ENCODE measurements around the gene ASTN2.
A peak's percentile ranks its signal among the peaks of the same experiment; 100 is the strongest.
"Not testable (repeated sequence)": the region's sequence is repeated elsewhere in the genome, so short reads cannot be mapped to it uniquely, and the experiment has no call there.

Gene ASTN2

DNA sequence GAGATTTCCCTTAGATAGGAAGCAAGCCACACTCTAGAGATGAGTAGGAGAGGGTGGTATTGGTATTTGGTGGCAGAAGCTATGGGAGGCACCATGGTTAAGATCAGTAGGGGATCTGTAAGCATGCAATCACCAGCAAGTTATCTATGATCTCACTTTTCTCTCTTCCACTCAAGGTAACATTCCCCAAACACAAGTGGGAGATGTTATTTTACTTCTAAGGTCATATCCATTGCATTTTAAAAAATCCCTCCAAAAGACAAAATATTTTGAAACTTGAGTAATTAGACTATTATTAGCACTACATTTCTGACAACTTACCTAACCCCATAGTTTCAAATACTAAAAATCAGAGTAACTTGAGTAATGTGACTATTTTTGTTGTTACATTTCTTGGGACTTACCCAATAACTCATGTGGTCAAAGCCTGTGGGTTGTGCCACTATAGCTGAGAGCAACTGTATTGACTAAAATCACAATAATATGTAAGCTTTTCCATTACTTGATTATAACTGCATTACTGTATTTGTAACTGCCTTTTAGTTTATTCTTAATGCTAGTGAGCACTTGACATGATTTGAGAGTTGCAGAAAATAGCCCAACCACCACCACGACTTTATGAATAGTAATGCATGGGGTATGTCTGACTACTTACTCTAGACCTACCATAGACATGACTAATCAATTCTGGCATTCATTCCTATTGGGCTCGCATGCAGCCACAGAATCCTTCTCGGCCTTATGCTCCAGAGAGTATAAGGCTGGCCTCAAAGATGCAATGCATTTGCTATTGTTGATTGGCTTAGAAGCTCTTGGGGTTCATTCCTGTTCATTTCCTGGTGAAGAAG is 463.0 kb downstream of the ASTN2 start:
- DNase-seq (ENCODE audit: low spot score), result peak; percentile 87

DNA sequence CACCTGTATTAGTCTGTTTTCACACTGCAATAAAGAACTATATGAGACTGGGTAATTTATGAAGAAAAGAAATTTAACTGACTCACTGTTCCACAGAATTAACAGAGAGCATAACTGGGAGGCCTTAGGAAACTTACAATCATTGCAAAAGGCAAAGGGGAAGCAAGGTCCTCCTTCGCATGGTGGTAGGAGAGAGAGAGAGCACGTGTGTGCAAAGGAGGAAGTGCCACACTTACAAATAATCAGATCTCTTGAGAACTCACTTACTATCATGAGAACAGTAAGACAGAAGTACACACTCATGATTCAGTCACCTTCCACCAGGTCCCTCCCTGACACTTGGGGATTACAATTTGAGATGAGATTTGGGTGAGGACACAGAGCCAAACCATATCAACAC is 469.0 kb downstream of the ASTN2 start:
- DNase-seq (ENCODE audit: low spot score), result no peak

DNA sequence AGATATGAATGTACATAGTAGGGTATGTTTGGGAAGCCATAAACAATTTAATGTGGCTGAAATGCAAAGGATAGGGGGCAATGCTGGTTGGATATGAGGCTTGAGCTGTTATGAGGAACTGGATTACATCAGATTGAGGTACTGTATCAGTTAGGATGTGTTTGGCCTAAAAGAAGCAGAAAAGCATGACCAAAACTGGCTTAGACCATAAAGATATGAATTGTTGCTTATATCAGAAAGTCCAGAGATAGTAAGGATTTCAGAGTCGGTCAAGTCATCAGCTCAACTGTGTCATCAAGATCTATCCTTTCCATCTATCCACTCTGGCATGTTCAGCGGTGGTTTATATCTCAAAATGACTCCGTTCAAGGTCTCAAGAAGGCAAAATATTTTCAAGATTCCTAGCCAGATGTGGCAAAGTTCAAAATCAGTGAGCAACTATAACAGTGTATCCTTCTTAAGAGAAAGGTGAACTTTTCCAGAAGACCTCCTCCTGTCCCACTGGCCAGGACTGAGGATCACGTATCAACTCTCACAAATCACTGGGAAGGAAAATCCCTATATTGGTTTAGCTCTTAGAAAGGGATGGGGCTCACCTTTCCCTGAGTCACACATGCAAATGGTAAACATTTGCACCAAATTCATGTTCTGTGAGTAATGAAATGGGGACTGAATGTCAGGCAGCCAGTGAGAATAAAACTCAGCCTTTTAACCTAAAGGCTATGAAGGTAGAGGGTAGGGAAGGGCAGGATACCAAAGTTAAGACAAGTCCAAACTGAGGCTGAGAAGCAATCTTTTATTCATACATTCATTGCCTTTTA is 469.9 kb downstream of the ASTN2 start:
- no peak for DNase-seq (ENCODE audit: low spot score)

DNA sequence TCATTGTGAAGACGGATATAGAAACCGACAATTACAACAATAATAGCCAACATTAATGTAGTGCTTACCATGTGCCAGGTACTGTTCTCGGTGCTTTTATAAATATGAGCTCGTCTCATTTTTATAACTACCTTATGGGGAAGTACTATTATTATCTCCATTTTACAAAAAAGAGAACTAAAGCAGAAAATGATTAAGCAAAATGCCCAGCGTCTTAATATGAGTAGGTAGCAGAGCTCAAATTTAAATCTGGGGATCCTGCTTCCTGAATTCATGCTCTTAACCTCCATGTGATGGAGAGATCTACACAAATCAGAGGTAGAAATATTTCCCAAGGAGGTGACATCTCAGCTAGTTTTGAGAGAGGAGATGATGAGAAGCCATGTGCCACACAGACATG is 470.9 kb downstream of the ASTN2 start:
- no peak for DNase-seq (ENCODE audit: low spot score)

DNA sequence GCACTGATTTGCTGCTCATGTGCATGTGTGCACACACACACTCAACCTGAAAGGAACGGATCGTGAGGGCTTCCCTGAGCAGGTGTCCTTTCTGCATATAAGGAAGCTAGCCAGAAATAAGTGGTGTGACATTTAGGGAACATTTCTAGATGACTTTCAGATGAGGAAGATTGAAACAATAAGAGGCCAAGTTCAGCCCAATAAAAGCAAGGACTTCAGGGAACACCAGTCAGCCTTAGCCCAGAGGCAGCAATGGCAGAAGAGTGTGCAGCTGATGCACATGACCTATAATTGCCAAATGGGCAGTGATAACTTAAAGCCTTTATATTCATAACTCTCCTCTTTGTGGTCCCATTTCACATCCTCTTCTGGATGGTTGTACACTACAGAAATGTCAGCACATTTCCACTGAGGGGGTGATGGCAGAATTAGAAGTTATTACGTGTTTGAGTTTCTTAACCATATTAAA is 472.2 kb downstream of the ASTN2 start:
- no peak for DNase-seq (ENCODE audit: low spot score)

DNA sequence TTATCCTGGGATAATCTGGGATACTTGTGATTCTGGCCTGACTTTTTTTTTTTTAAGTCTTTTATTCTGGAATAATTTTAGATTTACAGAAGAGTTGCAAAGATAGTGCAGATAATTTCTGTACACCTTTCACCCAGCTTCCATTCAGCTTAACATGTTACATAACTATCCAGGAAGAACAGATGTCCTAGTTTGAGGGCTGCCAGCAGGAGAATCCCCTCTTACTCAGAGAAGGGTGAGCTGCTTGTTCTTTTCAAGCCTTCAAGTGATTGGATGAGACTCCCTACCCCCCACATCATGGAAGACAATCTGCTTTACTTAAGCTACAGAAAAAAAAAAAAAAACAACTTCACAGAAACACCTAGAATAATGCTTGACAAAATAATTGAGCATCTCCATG is 473.6 kb downstream of the ASTN2 start:
- no peak for DNase-seq (ENCODE audit: low spot score)

DNA sequence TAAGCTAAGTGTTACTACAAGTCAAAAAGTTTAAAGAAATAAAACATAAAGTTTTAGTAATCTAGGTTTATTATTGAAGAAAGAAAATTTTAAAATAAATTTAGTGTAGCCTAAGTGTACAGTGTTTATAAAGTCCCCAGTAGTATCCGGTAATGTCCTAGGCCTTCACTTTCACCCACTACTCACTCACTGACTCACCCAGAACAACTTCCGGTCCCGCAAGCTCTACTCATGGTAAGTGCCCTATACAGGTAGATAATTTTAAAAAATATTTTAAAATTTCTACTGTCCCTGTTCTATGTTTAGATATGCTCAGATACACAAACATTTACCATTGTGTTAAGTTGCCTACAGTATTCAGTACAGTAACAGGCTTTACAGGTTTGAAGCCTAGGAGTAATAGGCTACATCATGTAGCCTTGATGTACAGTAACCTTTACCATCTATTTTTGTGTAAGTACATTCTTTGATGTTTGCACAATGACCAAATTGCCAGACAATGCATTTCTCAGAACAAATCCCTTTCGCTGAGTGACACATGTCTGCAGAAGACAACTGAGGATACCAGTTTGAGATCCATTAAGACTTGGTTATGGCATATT is 474.1 kb downstream of the ASTN2 start:
- DNase-seq (ENCODE audit: low spot score), result no peak

DNA sequence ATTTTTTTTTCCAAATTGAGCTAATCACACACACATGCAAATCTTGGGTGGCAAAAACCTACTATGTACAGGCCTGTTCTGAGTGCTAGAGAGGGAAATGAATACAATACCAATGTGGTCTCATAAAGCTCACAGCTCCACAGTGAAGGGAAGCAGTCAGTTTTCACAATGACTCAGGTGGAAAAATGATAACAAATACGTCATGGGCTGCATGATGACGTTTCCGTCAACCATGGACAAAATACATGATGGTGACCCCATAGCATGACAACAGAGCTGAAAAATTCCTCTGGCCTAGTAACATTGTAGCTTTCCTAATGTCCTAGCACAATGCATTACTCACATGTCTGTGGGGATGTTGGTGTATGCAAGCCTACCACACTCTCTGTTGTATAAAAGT is 475.2 kb downstream of the ASTN2 start:
- peak; percentile 14 for DNase-seq (ENCODE audit: low spot score)

DNA sequence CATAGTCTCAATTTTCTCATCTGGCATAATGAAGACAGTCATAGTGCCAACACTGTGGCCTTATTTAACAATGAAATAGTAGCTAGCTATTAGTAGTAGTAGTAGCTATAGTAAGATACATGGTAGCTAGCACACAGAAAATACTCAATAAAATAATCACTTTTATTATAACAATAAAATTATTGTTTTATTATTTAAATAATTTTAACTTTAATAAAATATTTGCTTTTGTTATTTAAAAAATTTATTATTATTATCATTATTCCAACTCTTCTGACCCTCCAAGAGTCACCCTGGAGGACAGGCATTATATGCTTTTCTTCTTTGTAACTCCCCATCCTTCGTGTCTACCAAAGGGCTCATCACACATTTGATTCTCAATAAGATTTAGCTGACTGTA is 475.7 kb downstream of the ASTN2 start:
- DNase-seq (ENCODE audit: low spot score), result no peak

DNA sequence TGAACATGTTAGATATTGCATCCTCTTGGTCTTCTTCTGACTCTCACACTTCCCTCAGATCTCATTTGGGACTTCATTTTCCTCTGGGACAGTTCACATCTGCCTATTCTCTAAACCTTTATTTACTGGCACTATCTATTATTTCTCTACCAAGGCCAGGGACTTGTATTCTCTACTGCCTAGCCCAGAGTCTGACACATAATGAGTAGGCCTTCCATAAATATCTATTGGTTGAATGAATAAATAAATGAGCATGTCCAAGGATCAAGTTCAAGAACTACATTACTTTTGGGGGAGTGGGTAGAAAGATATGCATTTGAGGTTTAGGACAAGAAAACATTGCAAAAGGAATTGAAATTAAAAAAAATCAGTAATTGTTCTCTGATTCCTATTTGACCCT is 477.5 kb downstream of the ASTN2 start:
- DNase-seq (ENCODE audit: low spot score), result peak; percentile 35

DNA sequence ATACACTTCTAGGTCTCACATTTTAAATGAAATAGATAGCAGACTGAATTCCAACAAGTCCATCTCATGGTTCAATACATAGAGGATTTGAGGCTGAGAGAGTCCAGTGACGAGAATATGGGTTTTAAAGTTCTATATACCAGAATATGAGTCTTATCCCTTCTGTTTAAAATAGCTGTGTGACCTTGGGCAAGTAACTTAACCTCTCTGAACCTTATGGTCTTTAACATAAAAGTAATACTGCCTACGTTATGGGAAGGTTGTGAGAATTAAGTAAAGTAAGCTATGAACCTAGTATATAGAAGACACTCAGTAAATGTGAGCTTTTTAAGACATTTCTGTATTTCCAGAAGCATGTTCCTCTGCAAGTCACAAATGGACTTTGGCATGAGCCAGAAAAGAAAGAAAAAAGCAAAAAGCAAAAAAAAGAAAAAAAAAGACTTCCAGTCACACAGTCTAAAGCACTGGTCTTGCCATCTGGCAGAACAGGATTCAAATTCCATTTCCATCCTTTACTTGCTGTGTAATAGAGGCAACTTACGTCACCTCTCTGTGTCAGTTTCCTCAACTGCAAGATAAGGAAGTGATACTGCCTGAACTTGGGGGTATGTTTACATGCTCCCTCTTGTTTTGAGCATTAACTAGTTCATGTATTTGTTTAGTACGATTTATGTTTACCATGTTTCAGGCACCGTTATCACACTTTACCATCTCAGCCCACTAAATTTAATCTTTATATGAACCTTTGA is 479.5 kb downstream of the ASTN2 start:
- DNase-seq (ENCODE audit: low spot score), result no peak

DNA sequence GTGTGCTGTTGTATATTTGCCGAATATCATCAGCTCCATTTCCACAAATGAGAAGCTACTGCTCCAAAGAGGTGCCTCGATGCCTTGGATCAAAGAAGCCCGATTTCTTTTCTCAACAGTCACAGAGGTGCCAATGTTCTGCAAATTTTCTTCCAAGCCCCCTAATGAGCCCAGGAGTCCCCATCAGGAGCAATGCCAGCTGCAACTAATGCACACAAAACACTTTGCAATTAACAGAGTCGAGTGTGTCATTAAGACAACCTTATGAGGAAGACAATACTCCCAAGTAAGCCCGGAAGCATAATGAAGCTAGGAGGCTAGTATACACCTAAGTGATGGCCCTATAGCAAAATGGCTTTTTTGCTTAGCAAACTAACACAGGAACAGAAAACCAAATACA is 480.7 kb downstream of the ASTN2 start:
- DNase-seq (ENCODE audit: low spot score), result no peak

DNA sequence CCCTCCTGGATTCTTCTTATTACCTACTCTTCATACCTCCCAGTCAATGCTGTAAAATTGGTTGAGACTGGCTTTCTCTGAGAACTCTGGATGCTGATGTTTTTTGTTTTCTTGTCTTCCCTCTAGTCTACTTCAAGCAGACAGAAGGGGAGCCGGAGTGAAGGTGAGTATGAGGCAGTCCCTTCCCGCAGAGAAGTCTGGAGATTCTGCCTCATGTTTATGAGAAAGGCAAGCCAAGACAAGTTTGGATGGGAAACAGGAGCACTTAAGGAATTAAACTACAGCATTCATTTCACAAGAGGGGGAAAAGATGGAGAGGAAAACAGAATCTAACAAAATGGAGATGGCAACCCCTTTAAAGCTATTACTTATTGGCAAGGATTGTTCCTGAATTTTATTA is 481.6 kb downstream of the ASTN2 start:
- DNase-seq (ENCODE audit: low spot score), result no peak

DNA sequence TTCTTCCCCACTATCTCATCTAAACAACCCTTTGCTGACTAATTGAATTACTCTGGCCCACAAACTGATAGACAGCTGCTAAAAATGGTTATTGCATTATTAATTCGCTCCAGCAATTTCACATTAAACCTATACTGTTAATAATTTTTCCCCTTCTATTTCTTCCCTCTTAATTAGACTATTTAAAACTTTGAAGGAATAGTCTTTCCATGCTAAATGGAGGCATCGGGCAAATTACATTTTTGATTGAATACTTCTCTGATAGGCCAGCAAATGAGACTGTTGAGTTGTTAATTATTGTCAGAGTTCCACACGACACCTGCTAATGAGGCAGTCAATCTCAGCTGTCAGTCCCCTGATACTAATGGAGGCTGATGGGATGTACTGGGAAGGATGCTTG is 485.2 kb downstream of the ASTN2 start:
- no peak for DNase-seq (ENCODE audit: low spot score)

DNA sequence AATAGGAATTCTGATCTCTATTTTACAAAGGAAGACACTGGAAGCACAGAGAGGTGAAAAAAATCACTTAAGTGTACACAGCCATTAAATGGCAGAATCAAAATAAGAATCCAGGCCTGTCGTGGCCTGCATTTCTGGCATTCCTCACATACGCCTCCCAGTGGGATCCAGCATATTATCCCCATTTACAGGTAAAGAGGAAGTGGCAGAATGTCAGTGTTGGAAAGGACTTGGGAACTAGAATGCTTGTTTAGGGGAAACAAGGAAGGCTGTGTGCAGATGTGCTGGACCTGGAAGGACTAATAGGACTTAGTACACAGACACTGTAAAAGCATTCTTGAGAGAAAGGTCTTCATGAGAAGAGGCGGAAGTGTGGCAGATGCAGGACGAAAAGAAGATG is 486.0 kb downstream of the ASTN2 start:
- no peak for DNase-seq (ENCODE audit: low spot score)

DNA sequence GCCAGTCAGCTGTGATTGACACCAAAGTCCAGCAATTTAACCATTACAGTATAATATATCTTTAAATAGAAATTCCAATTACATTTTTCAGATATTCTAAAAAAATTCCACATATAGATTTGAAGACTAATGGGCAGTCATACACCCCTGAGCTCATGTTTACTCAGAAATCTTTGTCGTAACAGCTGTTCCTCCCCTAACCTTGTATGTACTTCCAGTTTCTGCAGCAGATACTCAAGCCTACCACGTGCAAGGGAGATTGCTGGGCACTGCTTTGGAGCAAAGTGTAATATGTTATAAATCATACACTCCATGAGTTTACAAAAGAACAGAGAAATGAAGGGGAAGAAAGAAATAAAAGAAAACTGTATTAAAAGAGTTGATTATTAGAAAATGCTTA is 486.6 kb downstream of the ASTN2 start:
- DNase-seq (ENCODE audit: low spot score), result no peak

DNA sequence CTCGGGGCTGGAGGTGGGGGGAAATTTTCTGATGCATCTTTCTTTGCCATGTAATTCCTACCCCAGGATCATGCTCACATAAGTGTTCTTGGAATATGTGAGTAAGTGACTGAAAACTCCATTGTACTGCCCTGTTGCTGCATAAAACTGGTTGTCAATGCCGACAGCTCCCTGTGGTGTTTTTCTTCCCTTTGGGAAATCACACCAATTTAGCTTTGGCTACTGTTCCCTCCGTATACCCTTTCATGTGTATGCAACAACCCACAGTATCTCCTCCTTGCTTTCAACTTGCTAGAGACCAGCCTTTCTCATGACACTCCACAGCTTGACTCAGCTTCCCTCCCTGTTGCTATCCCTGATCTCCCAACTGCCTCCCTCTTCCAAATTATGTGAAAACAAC is 487.1 kb downstream of the ASTN2 start:
- DNase-seq (ENCODE audit: low spot score), result no peak

DNA sequence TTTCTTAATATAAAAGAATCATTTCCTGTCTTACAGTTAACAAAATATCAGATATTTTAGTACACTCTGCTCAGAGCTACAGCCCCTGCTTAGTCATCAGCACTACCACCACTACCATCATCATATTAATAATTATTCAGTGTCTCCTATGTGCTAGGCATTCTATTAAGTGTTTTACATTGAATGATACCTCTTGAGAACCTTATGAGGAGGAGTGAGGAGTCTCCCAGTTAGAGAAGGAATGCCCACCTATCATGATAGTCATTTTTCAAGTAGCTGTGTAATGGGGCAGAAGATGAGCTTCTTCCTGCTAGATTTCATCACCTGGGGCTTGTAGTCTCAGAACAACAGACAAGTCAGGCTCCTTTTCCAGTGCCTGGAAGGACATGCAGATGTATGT is 489.7 kb downstream of the ASTN2 start:
- no peak for DNase-seq (ENCODE audit: low spot score)

DNA sequence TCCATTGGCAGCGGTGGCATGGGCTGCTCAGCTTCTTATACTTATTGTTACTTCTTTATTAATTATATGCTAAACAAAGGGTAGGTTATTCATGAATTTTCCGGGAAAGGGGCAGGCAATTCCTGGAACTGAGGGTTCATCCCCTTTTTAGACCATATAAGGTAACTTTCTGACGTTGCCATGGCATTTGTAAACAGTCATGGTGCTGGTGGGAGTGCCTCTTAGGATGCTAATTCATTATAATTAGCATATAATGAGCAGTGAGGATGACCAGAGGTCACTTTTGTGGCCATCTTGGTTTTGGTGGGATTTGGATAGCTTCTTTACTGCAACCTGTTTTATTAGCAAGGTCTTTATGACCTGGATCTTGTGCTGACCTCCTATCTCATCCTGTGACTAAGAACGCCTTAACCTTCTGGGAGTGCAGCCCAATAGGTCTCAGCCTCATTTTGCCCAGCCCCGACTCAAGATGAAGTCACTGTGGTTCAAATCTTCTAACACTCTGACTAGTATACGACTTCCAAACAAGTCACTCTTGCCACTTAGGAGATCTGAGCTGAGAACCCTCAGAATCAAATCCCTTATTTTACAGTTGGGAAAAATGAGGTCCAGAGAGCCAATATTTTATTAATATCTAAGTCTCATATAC is 490.3 kb downstream of the ASTN2 start:
- DNase-seq (ENCODE audit: low spot score), result no peak

DNA sequence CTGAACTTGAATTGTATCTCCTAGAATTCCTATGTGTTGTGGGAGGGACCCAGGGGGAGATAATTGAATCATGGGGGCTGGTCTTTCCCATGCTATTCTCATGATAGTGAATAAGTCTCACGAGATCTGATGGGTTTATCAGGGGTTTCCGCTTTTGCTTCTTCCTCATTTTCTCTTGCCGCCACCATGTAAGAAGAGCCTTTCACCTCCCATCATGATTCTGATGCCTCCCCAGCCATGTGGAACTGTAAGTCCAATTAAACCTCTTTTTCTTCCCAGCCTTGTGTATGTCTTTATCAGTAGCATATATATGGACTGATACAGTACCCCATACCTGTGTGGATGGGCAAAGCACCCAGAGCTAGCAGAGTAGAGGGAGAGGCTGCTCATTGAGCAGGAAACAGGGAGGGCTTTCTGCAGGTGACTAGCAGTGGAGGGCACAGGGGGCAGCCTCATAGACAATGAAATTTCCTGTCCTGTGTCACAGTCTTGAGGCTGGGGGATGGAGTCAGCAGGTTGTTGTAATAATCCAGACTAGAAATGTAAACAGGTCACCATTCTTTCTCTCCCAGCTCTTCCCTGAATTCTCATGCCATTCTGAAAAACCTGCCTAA is 496.9 kb downstream of the ASTN2 start:
- not testable (repeated sequence) for DNase-seq (ENCODE audit: low spot score)

DNA sequence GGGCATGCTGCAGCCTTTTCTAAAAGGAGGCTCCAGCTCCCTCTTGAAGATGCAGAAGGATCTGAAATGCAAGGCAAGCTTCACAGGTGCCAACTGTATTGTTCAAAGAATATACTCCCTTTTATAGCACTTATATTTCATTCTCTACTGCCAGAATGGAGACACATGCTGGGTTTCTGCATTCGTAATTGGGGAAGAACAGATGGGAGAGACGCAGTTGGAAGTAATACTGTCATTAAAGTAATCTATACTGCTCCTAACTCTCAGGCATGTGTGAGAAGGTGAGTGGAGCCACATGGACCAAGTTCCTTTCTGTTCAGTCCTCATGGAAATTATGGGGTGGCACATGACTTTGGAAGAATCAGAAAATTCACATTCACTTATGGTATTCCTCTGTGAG is 501.3 kb downstream of the ASTN2 start:
- no peak for DNase-seq (ENCODE audit: low spot score)

Measured in AG08396 (cell line).